Activated CD4-positive, alpha-beta memory T cell treated with anti-CD3 and anti-CD28 coated beads, Interleukin-2, amount 10 ng/mL, durations not matched to agents 7 days and 5 days (primary cell): ENCODE data around the gene OR4B1. TPM values are rescaled to one million over a fixed set of nuclear protein-coding genes. Genes with fewer than 3 reads are reported as not detected.
"Not testable (repeated sequence)": the region's sequence is repeated elsewhere in the genome, so short reads cannot be mapped to it uniquely, and the experiment has no call there.

Experiments used
- CTCF ChIA-PET: fragments of 350-600 bp; sonication (Branson Sonifier 250); formaldehyde crosslinking; loops from one replicate; lab custom pipeline; 2021; ENCODE audit warnings: antibody characterized with exemption, inconsistent platforms; lab: Charles Lee
- POLR2A ChIA-PET: fragments of 350-600 bp; sonication (Branson Sonifier 250); formaldehyde crosslinking; loops from one replicate; lab custom pipeline; 2021; ENCODE audit warnings: antibody characterized with exemption; lab: Charles Lee
- DNase-seq: peaks from one replicate; pipeline ENCODE4 v3.0.0-alpha.2; 2020
- H3K27ac Mint-ChIP-seq: one replicate; pipeline ENCODE4 v1.8.0; 2021; ENCODE audit warnings: mild to moderate bottlenecking, mixed read lengths
- H3K27me3 Mint-ChIP-seq: one replicate; pipeline ENCODE4 v1.8.0; 2021; ENCODE audit warnings: mixed read lengths
- H3K36me3 Mint-ChIP-seq: one replicate; pipeline ENCODE4 v1.8.0; 2021; ENCODE audit warnings: low read depth, mixed read lengths
- H3K4me1 Mint-ChIP-seq: one replicate; pipeline ENCODE4 v1.8.0; 2021; ENCODE audit warnings: mixed read lengths
- H3K4me3 Mint-ChIP-seq: one replicate; pipeline ENCODE4 v1.8.0; 2021; ENCODE audit warnings: mild to moderate bottlenecking, mixed read lengths
- H3K9me3 Mint-ChIP-seq: one replicate; pipeline ENCODE4 v1.8.0; 2021; ENCODE audit warnings: mixed read lengths
- total RNA-seq, 2 experiments: library from RNA; stranded (reverse); gene quantifications; one replicate each; pipeline ENCODE4 v1.2.3, GENCODE V29; 2021

Gene OR4B1
- total RNA-seq, 2 experiments from 2014 or later, result not detected

DNA sequence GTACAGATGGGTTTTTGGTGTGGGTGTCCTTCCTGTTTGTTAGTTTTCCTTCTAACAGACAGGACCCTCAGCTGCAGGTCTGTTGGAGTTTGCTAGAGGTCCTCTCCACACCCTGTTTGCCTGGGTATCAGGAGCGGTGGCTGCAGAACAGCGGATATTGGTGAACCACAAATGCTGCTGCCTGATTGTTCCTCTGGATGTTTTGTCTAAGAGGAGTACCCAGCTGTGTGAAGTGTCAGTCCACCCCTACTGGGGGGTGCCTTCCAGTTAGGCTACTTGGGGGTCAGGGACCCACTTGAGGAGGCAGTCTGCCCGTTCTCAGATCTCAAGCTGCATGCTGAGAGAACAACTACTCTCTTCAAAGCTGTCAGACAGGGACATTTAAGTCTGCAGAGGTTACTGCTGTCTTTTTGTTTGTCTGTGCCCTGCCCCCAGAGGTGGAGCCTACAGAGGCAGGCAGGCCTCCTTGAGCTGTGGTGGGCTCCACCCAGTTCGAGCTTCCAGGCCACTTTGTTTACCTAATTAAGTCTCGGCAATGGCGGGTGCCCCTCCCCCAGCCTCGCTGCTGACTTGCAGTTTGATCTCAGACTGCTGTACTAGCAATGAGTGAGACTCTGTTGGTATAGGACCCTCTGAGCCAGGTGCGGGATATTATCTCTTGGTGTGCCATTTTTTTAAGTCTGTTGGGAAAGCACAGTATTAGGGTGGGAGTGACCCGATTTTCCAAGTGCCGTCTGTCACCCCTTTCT is 25.5 kb upstream of the OR4B1 start:
- H3K27me3 Mint-ChIP-seq, POLR2A ChIA-PET, CTCF ChIA-PET: not testable (repeated sequence)
- peaks cover 25% of the 10 kb centered on the region for H3K9me3 Mint-ChIP-seq
- H3K27ac Mint-ChIP-seq, result peak overlapping the region; percentile 93
- peaks cover 32% of the 10 kb centered on the region for H3K36me3 Mint-ChIP-seq
- peak; percentile 76 for DNase-seq
- H3K4me1 Mint-ChIP-seq, result peaks cover 30% of the 10 kb centered on the region
- peak overlapping the region; percentile 63 for H3K4me3 Mint-ChIP-seq

DNA sequence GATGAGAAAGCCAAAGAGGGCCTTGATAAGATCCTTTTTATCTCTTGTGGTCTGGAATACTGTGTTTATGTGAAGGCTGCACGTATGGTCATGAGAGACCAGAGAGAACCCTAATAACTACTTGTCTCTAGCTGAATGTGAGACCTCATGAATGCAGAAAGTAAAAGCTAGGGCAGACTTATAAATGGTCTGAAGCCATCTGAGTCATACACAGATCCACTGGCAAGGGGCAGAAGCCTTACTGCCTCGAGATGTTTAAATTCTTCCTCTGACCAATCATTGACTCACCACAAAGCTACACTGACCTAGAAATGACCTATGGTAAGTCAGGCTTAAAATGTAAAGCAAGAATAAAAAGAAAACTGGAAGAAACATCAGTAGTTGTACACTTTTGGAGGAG is 22.7 kb upstream of the OR4B1 start:
- CTCF ChIA-PET, result no interaction called here
- Mint-ChIP-seq H3K4me1 (peaks cover 30% of the 10 kb centered on the region), H3K27me3 (peaks cover 11% of the 10 kb centered on the region), H3K4me3 (no peak overlapping the region), H3K9me3 (peaks cover 33% of the 10 kb centered on the region), H3K27ac (no peak overlapping the region), H3K36me3 (peaks cover 26% of the 10 kb centered on the region)
- no peak for DNase-seq
- POLR2A ChIA-PET, result no interaction called here

DNA sequence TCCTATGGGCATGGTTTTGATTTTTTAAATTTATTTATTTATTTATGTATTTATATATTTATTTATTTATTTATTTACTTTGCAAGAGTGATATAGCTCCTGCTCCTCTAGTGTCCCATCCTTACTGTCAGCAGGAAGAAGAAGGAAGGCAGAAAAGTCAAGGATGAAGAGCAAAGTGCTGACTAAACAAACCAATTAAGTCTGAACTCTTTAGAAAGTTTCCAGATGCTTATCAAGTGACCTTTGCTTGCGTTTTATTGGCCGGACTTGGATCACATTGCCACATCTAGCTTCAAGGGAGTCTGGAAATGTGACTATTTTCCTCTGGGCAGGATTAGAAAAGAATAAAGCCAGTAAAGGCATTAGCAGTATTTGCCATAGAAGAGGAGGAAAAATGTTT is 8.7 kb upstream of the OR4B1 start:
- POLR2A ChIA-PET, result no interaction called here
- no peaks in the 10 kb centered on the region for H3K4me1 Mint-ChIP-seq
- H3K27ac Mint-ChIP-seq, result no peak overlapping the region
- H3K4me3 Mint-ChIP-seq, result no peak overlapping the region
- peaks cover 23% of the 10 kb centered on the region for H3K27me3 Mint-ChIP-seq
- CTCF ChIA-PET, result no interaction called here
- no peaks in the 10 kb centered on the region for H3K9me3 Mint-ChIP-seq
- no peaks in the 10 kb centered on the region for H3K36me3 Mint-ChIP-seq
- DNase-seq, result no peak

DNA sequence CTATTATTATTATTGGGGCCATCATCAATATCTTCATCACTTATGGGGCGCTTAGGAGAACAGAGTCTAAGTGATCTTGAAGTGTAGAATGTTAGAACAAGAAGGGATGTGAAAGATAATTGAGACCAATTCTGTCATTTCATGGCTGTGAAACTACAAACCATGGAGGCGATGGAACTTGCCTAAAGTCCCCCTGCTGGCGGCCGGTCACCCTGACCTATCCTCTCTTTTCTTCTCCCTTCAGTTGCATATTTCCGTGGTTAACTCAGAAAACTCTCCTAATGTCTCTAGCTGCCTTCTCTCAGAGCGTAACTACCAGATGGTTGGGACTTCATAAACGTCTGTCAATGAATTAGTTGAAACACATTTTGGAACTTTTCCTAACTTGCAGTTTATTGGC is 6.6 kb upstream of the OR4B1 start:
- CTCF ChIA-PET, result no interaction called here
- H3K27ac Mint-ChIP-seq, result no peak overlapping the region

GRCh38 chr11:48228761-48229160 is 12.2 kb downstream of the OR4B1 start:
- H3K4me3 Mint-ChIP-seq, result no peak overlapping the region
- no peaks in the 10 kb centered on the region for H3K4me1 Mint-ChIP-seq
- H3K36me3 Mint-ChIP-seq, result no peaks in the 10 kb centered on the region
- peaks cover 2% of the 10 kb centered on the region for H3K9me3 Mint-ChIP-seq
- POLR2A ChIA-PET, result no interaction called here
- CTCF ChIA-PET, result no interaction called here
- no peak for DNase-seq
- peaks cover 2% of the 10 kb centered on the region for H3K27me3 Mint-ChIP-seq
- no peak overlapping the region for H3K27ac Mint-ChIP-seq

More for the DNA sequence above, 6.6 kb upstream of the OR4B1 start:
- H3K27me3 Mint-ChIP-seq, result peaks cover 13% of the 10 kb centered on the region
- H3K4me3 Mint-ChIP-seq, result no peak overlapping the region
- H3K4me1 Mint-ChIP-seq, result no peaks in the 10 kb centered on the region
- no peak for DNase-seq
- no peaks in the 10 kb centered on the region for H3K36me3 Mint-ChIP-seq
- no peaks in the 10 kb centered on the region for H3K9me3 Mint-ChIP-seq
- POLR2A ChIA-PET, result no interaction called here

GRCh38 chr11:48230057-48230456 is 13.4 kb downstream of the OR4B1 start:
- CTCF ChIA-PET, result not testable (repeated sequence)

GRCh38 chr11:48237727-48238126 is 21.1 kb downstream of the OR4B1 start:
- H3K9me3 Mint-ChIP-seq, result peaks cover 6% of the 10 kb centered on the region
- CTCF ChIA-PET, result no interaction called here
- H3K27me3 Mint-ChIP-seq, result peaks cover 18% of the 10 kb centered on the region
- H3K27ac Mint-ChIP-seq, result no peak overlapping the region
- no peak overlapping the region for H3K4me3 Mint-ChIP-seq
- DNase-seq, result no peak
- no peaks in the 10 kb centered on the region for H3K4me1 Mint-ChIP-seq
- H3K36me3 Mint-ChIP-seq, result no peaks in the 10 kb centered on the region
- POLR2A ChIA-PET, result no interaction called here

More at GRCh38 chr11:48230057-48230456, 13.4 kb downstream of the OR4B1 start:
- POLR2A ChIA-PET, DNase-seq, H3K4me1 Mint-ChIP-seq, H3K36me3 Mint-ChIP-seq, H3K27ac Mint-ChIP-seq, H3K9me3 Mint-ChIP-seq, H3K27me3 Mint-ChIP-seq, H3K4me3 Mint-ChIP-seq: not testable (repeated sequence)

- Mint-ChIP-seq H3K4me3 (no peak overlapping the region), H3K4me1 (no peaks in the 10 kb centered on the region), H3K36me3 (no peaks in the 10 kb centered on the region), H3K9me3 (peaks cover 3% of the 10 kb centered on the region), H3K27ac (no peak overlapping the region), H3K27me3 (peaks cover 6% of the 10 kb centered on the region)
- POLR2A ChIA-PET, result no interaction called here
- no peak for DNase-seq
- CTCF ChIA-PET, result no interaction called here
These were observed 25.9 kb downstream of the OR4B1 start for GRCh38 chr11:48242501-48242900.

GRCh38 chr11:48244804-48245203 is 28.2 kb downstream of the OR4B1 start, which contains the start of gene OR4X2:
Gene OR4X2, plus strand, starts transcription at chr11:48245104. Its CDS starts 0 bp downstream, at chr11:48245104.
- H3K4me1 Mint-ChIP-seq, result no peaks in the 10 kb centered on the region
- H3K27me3 Mint-ChIP-seq, result peaks cover 6% of the 10 kb centered on the region
- CTCF ChIA-PET, result interaction anchor here (1.0 kb wide), 1 partner anchor 310 kb away, joined by 4 read pairs; no protein-coding TSS in a partner anchor
- peaks cover 3% of the 10 kb centered on the region for H3K9me3 Mint-ChIP-seq
- no peaks in the 10 kb centered on the region for H3K36me3 Mint-ChIP-seq
- H3K4me3 Mint-ChIP-seq, result no peak within 1 kb of the TSS
- POLR2A ChIA-PET, result no interaction called here
- DNase-seq, result no peak
- no peak within 1 kb of the TSS for H3K27ac Mint-ChIP-seq

DNA sequence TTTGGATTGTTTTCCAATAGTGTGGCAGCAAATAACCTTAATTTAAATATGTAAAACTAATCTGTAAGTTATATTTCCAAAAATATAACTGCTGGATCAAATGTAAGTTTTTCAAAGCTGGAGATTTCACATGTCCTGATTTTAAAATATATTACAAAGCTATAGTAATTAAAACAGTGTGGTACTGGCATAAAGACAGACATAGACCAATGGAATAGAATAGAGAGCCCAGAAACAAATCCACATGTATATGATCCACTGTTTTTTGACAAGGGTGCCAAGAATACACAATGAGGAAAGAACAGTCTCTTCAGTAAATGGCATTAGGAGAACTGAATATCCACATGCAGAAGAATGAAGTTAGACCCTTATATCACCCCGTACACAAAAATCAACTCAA is 32.3 kb downstream of the OR4B1 start:
- ChIA-PET CTCF (interaction anchor here (0.5 kb wide), 1 partner anchor 78 kb away, joined by 3 read pairs; no protein-coding TSS in a partner anchor), POLR2A (no interaction called here)
- Mint-ChIP-seq H3K4me1 (no peaks in the 10 kb centered on the region), H3K27me3 (peaks cover 15% of the 10 kb centered on the region), H3K36me3 (no peaks in the 10 kb centered on the region), H3K27ac (no peak overlapping the region), H3K9me3 (no peaks in the 10 kb centered on the region), H3K4me3 (no peak overlapping the region)
- no peak for DNase-seq

GRCh38 chr11:48261600-48261999 is 45.0 kb downstream of the OR4B1 start:
- Mint-ChIP-seq H3K4me1 (peaks cover 6% of the 10 kb centered on the region), H3K9me3 (no peaks in the 10 kb centered on the region), H3K36me3 (no peaks in the 10 kb centered on the region), H3K4me3 (no peak overlapping the region), H3K27ac (no peak overlapping the region), H3K27me3 (peaks cover 6% of the 10 kb centered on the region)
- ChIA-PET CTCF (no interaction called here), POLR2A (no interaction called here)
- no peak for DNase-seq

DNA sequence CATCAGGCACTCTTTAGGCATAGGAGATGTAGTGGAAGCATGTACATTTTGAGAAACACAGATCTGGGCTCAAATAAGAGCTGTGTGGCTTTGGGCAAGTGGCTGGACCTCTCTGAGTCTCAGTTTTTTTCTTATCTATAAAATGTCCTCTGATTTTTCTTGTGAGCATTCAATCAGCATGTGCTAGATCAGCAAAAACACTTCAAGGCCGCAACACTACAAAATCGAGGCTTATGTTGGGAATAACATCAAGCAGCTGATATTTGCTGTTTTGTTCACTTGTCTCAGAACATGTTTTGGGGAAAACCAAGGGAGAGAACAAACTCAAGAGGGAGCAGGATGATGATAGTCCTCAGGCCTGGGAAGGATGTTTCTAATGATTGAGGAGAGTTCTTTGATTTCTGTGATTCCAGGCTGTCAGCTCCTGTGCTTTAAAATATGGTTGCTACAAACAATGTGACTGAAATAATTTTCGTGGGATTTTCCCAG is 46.9 kb downstream of the OR4B1 start, which contains the start of gene OR4X1:
TSS of gene OR4X1 (plus strand) at position 439 of the 489 bp plus-strand sequence. CDS start at position 439, 0 bp downstream.
- CTCF ChIA-PET, result no interaction called here
- DNase-seq, result no peak
- no peaks in the 10 kb centered on the region for H3K27me3 Mint-ChIP-seq
- H3K27ac Mint-ChIP-seq, result no peak within 1 kb of the TSS
- H3K36me3 Mint-ChIP-seq, result no peaks in the 10 kb centered on the region
- H3K4me3 Mint-ChIP-seq, result no peak within 1 kb of the TSS
- H3K4me1 Mint-ChIP-seq, result peaks cover 6% of the 10 kb centered on the region
- POLR2A ChIA-PET, result no interaction called here
- no peaks in the 10 kb centered on the region for H3K9me3 Mint-ChIP-seq
